BLaER1 (cell line): Measurements from ENCODE around the gene JAGN1.
A peak's percentile ranks its signal among the peaks of the same experiment; 100 is the strongest.
"Not testable (repeated sequence)": the region's sequence is repeated elsewhere in the genome, so short reads cannot be mapped to it uniquely, and the experiment has no call there.

ENCODE experiments used
- H3K27ac ChIP-seq: shearing (Covaris generic); formaldehyde crosslinking; 2 replicates; pipeline ENCODE4 v1.8.1; 2022
- H3K27me3 ChIP-seq: shearing (Covaris generic); formaldehyde crosslinking; 2 replicates; pipeline ENCODE4 v1.8.1; 2022
- H3K36me3 ChIP-seq: shearing (Covaris generic); formaldehyde crosslinking; 2 replicates; pipeline ENCODE4 v1.8.1; 2022
- H3K4me1 ChIP-seq: shearing (Covaris generic); formaldehyde crosslinking; 2 replicates; pipeline ENCODE4 v1.8.1; 2022
- H3K4me2 ChIP-seq: shearing (Covaris generic); formaldehyde crosslinking; 2 replicates; pipeline ENCODE4 v1.8.1; 2022
- H3K4me3 ChIP-seq: shearing (Covaris generic); formaldehyde crosslinking; 2 replicates; pipeline ENCODE4 v1.8.1; 2022
- H3K9ac ChIP-seq: shearing (Covaris generic); formaldehyde crosslinking; 2 replicates; pipeline ENCODE4 v1.8.1; 2022
- H3K9me3 ChIP-seq: shearing (Covaris generic); formaldehyde crosslinking; 2 replicates; pipeline ENCODE4 v1.8.1; 2022
- H4K20me1 ChIP-seq: shearing (Covaris generic); formaldehyde crosslinking; 2 replicates; pipeline ENCODE4 v1.8.1; 2022
- Cebpa-rat ChIP-seq: shearing (Covaris generic); IDR thresholded peaks from 2 replicates; pipeline ENCODE4 v1.8.1; 2022

Gene JAGN1

GRCh38 chr3:9883706-9884554 lies 6.5 kb upstream of the JAGN1 start:
- Histone ChIP-seq H3K4me2 (no peak overlapping the region), H3K27me3 (no peaks in the 10 kb centered on the region), H3K27ac (no peak overlapping the region), H3K36me3 (no peaks in the 10 kb centered on the region), H3K4me1 (peaks cover 8% of the 10 kb centered on the region), H4K20me1 (no peaks in the 10 kb centered on the region), H3K9me3 (no peaks in the 10 kb centered on the region), H3K4me3 (no peak overlapping the region), H3K9ac (no peak overlapping the region)
- TF ChIP-seq Cebpa-rat, result no peak

- Histone ChIP-seq H3K9me3 (no peaks in the 10 kb centered on the region), H3K27me3 (no peaks in the 10 kb centered on the region), H3K9ac (no peak overlapping the region), H3K36me3 (no peaks in the 10 kb centered on the region), H3K4me3 (no peak overlapping the region), H3K4me2 (no peak overlapping the region), H3K4me1 (peaks cover 15% of the 10 kb centered on the region), H4K20me1 (no peaks in the 10 kb centered on the region), H3K27ac (no peak overlapping the region)
- no peak for TF ChIP-seq Cebpa-rat
Observed at GRCh38 chr3:9884555-9885165, 5.8 kb upstream of the JAGN1 start.

DNA sequence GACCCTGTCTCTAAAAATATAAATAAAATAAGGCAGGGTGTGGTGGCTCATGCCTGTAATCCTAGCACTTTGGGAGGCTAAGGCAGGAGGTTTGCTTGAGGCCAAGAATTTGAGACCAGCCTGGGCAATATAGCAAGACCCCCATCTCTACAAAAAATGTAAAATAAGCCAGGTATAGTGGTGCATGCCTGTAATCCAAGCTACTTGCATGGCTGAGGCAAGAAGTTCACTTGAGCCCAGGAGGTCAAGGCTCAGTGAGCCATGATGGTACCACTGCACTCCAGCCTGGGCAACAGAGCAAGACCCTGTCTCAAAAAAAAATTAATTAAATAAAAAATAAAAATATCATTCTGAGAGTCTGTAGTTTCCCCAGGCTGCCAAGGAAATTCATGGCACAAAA lies 4.1 kb upstream of the JAGN1 start:
- Histone ChIP-seq H3K27ac (no peak overlapping the region), H4K20me1 (peaks cover 7% of the 10 kb centered on the region), H3K9me3 (no peaks in the 10 kb centered on the region), H3K4me3 (no peak overlapping the region), H3K27me3 (no peaks in the 10 kb centered on the region), H3K4me2 (no peak overlapping the region), H3K9ac (no peak overlapping the region), H3K4me1 (peaks cover 24% of the 10 kb centered on the region), H3K36me3 (no peaks in the 10 kb centered on the region)
- no peak for TF ChIP-seq Cebpa-rat

GRCh38 chr3:9887480-9887879 lies 2.9 kb upstream of the JAGN1 start:
- H3K9me3 ChIP-seq, result no peaks in the 10 kb centered on the region
- H3K4me3 ChIP-seq, result no peak overlapping the region
- H3K27ac ChIP-seq, result no peak overlapping the region
- no peaks in the 10 kb centered on the region for H3K27me3 ChIP-seq
- H3K9ac ChIP-seq, result no peak overlapping the region
- no peak for TF ChIP-seq Cebpa-rat
- no peak overlapping the region for H3K4me2 ChIP-seq
- peaks cover 19% of the 10 kb centered on the region for H4K20me1 ChIP-seq
- H3K36me3 ChIP-seq, result peaks cover 6% of the 10 kb centered on the region; the same call in 1 of the 2 replicates
- peaks cover 35% of the 10 kb centered on the region for H3K4me1 ChIP-seq

- no peak overlapping the region for H3K4me3 ChIP-seq
- peaks cover 17% of the 10 kb centered on the region for H3K36me3 ChIP-seq
- peaks cover 46% of the 10 kb centered on the region for H3K4me1 ChIP-seq
- peaks cover 29% of the 10 kb centered on the region for H4K20me1 ChIP-seq
- H3K27me3 ChIP-seq, result no peaks in the 10 kb centered on the region
- H3K4me2 ChIP-seq, result peak overlapping the region; percentile 7; the same call in 1 of the 2 replicates
- H3K27ac ChIP-seq, result no peak overlapping the region
- TF ChIP-seq Cebpa-rat, result no peak
- H3K9ac ChIP-seq, result no peak overlapping the region
- H3K9me3 ChIP-seq, result no peaks in the 10 kb centered on the region
Observed at GRCh38 chr3:9888540-9888939, 1.9 kb upstream of the JAGN1 start.

DNA sequence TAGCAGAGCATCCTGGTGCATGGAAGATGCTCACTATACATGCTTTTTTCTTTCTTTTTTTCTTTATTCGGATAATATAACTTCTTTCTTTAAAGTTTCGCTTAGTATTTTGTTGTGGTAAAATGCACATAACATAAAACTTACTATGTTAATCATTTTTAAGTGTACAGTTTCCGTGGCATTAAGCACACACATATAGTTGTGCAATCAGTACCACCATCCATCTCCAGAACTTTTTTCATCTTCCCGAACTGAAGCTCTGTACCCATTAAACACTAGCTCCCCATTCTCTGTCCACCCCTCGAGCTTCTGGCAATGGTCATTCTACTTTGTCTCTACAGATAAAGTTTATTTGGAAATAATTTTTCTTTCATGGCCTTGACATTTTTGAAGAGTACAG lies 1.0 kb upstream of the JAGN1 start:
- H3K27ac ChIP-seq, result no peak overlapping the region
- H3K9me3 ChIP-seq, result no peaks in the 10 kb centered on the region
- H3K4me3 ChIP-seq, result no peak overlapping the region

GRCh38 chr3:9891072-9891622 lies 737 bp downstream of the JAGN1 start:
- Histone ChIP-seq H3K36me3 (peaks cover 40% of the 10 kb centered on the region), H3K27me3 (no peaks in the 10 kb centered on the region), H4K20me1 (peaks cover 55% of the 10 kb centered on the region), H3K4me3 (peak overlapping the region; percentile 97), H3K4me2 (peak overlapping the region; percentile 92), H3K9ac (peak overlapping the region; percentile 97), H3K9me3 (no peaks in the 10 kb centered on the region), H3K4me1 (peaks cover 68% of the 10 kb centered on the region), H3K27ac (peak overlapping the region; percentile 98)
- no peak for TF ChIP-seq Cebpa-rat

More for the DNA sequence above, 1.0 kb upstream of the JAGN1 start:
- H3K9ac ChIP-seq, result no peak overlapping the region
- H3K4me1 ChIP-seq, result peaks cover 55% of the 10 kb centered on the region
- no peak overlapping the region; the same call in 1 of the 2 replicates for H3K4me2 ChIP-seq
- H3K36me3 ChIP-seq, result peaks cover 25% of the 10 kb centered on the region
- H4K20me1 ChIP-seq, result peaks cover 38% of the 10 kb centered on the region
- 0 out of 2 replicates have a peak, but pooled peaks have one; percentile 12 for TF ChIP-seq Cebpa-rat
- no peaks in the 10 kb centered on the region for H3K27me3 ChIP-seq

- H3K27ac ChIP-seq, result no peak overlapping the region
- peaks cover 55% of the 10 kb centered on the region for H3K36me3 ChIP-seq
- no peaks in the 10 kb centered on the region for H3K9me3 ChIP-seq
- H3K4me2 ChIP-seq, result no peak overlapping the region
- TF ChIP-seq Cebpa-rat, result no peak
- H4K20me1 ChIP-seq, result peaks cover 81% of the 10 kb centered on the region
- H3K27me3 ChIP-seq, result no peaks in the 10 kb centered on the region
- peaks cover 62% of the 10 kb centered on the region for H3K4me1 ChIP-seq
- no peak overlapping the region for H3K4me3 ChIP-seq
- H3K9ac ChIP-seq, result no peak overlapping the region
Observed at GRCh38 chr3:9893739-9894138, 3.3 kb downstream of the JAGN1 start.

GRCh38 chr3:9895715-9896114 lies 5.3 kb downstream of the JAGN1 start:
- H3K9ac ChIP-seq, H3K27me3 ChIP-seq, H3K4me2 ChIP-seq, H3K4me3 ChIP-seq, H3K9me3 ChIP-seq, H3K27ac ChIP-seq: not testable (repeated sequence)
- H3K4me1 ChIP-seq, result peaks cover 49% of the 10 kb centered on the region
- peaks cover 82% of the 10 kb centered on the region for H4K20me1 ChIP-seq
- H3K36me3 ChIP-seq, result peaks cover 55% of the 10 kb centered on the region

GRCh38 chr3:9896755-9897407 lies 6.5 kb downstream of the JAGN1 start:
- not testable (repeated sequence) for H3K27me3 ChIP-seq, H3K4me2 ChIP-seq
- H3K4me1 ChIP-seq, result peaks cover 52% of the 10 kb centered on the region

More at GRCh38 chr3:9896755-9897407, 6.5 kb downstream of the JAGN1 start:
- not testable (repeated sequence) for H3K4me3 ChIP-seq, H3K9me3 ChIP-seq, H3K27ac ChIP-seq, H3K9ac ChIP-seq
- H4K20me1 ChIP-seq, result peaks cover 70% of the 10 kb centered on the region
- peaks cover 55% of the 10 kb centered on the region for H3K36me3 ChIP-seq
